SK-N-SH treated with all-trans-retinoic acid at 6 μM for 48 hours (cell line): ENCODE measurements around the gene SVOPL.

Experiments used
- ATAC-seq: fragments of 200-7000 bp; cut with Tn5 transposase; 3 replicates; pipeline ENCODE4 v1.9.1; 2020; ENCODE audit warnings: mild to moderate bottlenecking, moderate library complexity
- BACH2 ChIP-seq: fragments of 250-450 bp; sonication (Bioruptor Pico); IDR thresholded peaks from 2 replicates; pipeline ENCODE4 v1.9.0; 2021; ENCODE audit warnings: mild to moderate bottlenecking, borderline replicate concordance
- GLIS3 ChIP-seq: fragments of 250-450 bp; sonication (Bioruptor Pico); IDR thresholded peaks from 2 replicates; pipeline ENCODE4 v1.5.0; 2020; ENCODE audit warnings: mild to moderate bottlenecking, moderate library complexity
- ISL1 ChIP-seq: fragments of 250-450 bp; sonication (Bioruptor Pico); IDR thresholded peaks from 2 replicates; pipeline ENCODE4 v2.1.2; 2022; ENCODE audit warnings: mild to moderate bottlenecking, moderate library complexity
- OSR1 ChIP-seq: fragments of 250-450 bp; sonication (Bioruptor Pico); IDR thresholded peaks from 2 replicates; pipeline ENCODE4 v1.8.0; 2022; ENCODE audit warnings: moderate library complexity, mild to moderate bottlenecking, inconsistent platforms
- PPARA ChIP-seq: fragments of 250-450 bp; sonication (Bioruptor Pico); IDR thresholded peaks from 2 replicates; pipeline ENCODE4 v1.5.0; 2020; ENCODE audit warnings: mild to moderate bottlenecking, borderline replicate concordance
- RARB ChIP-seq: fragments of 250-450 bp; sonication (Bioruptor Pico); IDR thresholded peaks from 2 replicates; pipeline ENCODE4 v1.8.0; 2021; ENCODE audit warnings: mild to moderate bottlenecking, moderate library complexity
- SNAI2 ChIP-seq: fragments of 250-450 bp; sonication (Bioruptor Pico); IDR thresholded peaks from 2 replicates; pipeline ENCODE4 v1.5.0; 2020; ENCODE audit warnings: mild to moderate bottlenecking, moderate library complexity
- TCF4 ChIP-seq: fragments of 250-450 bp; sonication (Bioruptor Pico); IDR thresholded peaks from 2 replicates; pipeline ENCODE4 v1.8.0; 2021; ENCODE audit warnings: mild to moderate bottlenecking, moderate library complexity, borderline replicate concordance
- TOX ChIP-seq: fragments of 250-450 bp; sonication (Bioruptor Pico); IDR thresholded peaks from 2 replicates; pipeline ENCODE4 v1.8.0; 2021; ENCODE audit warnings: mild to moderate bottlenecking, moderate library complexity, borderline replicate concordance
- TSHZ2 ChIP-seq: fragments of 250-450 bp; sonication (Bioruptor Pico); IDR thresholded peaks from 2 replicates; pipeline ENCODE4 v1.5.0; 2020; ENCODE audit warnings: mild to moderate bottlenecking, moderate library complexity
- ZC3H10 ChIP-seq: fragments of 250-450 bp; sonication (Bioruptor Pico); IDR thresholded peaks from 2 replicates; pipeline ENCODE4 v1.5.1; 2021; ENCODE audit warnings: mild to moderate bottlenecking, moderate library complexity
- ZFP3 ChIP-seq: fragments of 250-450 bp; sonication (Bioruptor Pico); IDR thresholded peaks from 2 replicates; pipeline ENCODE4 v1.5.0; 2020; ENCODE audit warnings: mild to moderate bottlenecking, moderate library complexity
- ZFP30 ChIP-seq: fragments of 450-650 bp; formaldehyde crosslinking; IDR thresholded peaks from 2 replicates; pipeline ENCODE4 v1.5.0; 2022; ENCODE audit warnings: mild to moderate bottlenecking, moderate library complexity
- ZNF565 ChIP-seq: fragments of 450-650 bp; formaldehyde crosslinking; conservative IDR thresholded peaks from 2 replicates; pipeline ENCODE4 v1.5.0; 2020; ENCODE audit warnings: low read depth, mild to moderate bottlenecking, moderate library complexity
- ZNF70 ChIP-seq: fragments of 450-650 bp; formaldehyde crosslinking; IDR thresholded peaks from 2 replicates; pipeline ENCODE4 v1.5.0; 2020; ENCODE audit warnings: mild to moderate bottlenecking, moderate library complexity
- ZNF8 ChIP-seq: fragments of 450-650 bp; formaldehyde crosslinking; IDR thresholded peaks from 2 replicates; pipeline ENCODE4 v1.5.0; 2020; ENCODE audit warnings: mild to moderate bottlenecking, moderate library complexity
- TF ChIP-seq, protein P1 (sequence below): fragments of 250-450 bp; sonication (Bioruptor Pico); IDR thresholded peaks from 2 replicates; pipeline ENCODE4 v1.8.0; 2021; ENCODE audit warnings: low read depth, mild to moderate bottlenecking, moderate library complexity, borderline replicate concordance
- TF ChIP-seq, protein P2 (sequence below): fragments of 250-450 bp; sonication (Bioruptor Pico); IDR thresholded peaks from 2 replicates; pipeline ENCODE4 v1.5.1; 2021; ENCODE audit warnings: mild to moderate bottlenecking, moderate library complexity
- TF ChIP-seq, protein P3 (sequence below): fragments of 250-450 bp; sonication (Bioruptor Pico); IDR thresholded peaks from 2 replicates; pipeline ENCODE4 v1.8.0; 2020; ENCODE audit warnings: mild to moderate bottlenecking, moderate library complexity, borderline replicate concordance
- TF ChIP-seq, protein P4 (sequence below): fragments of 250-450 bp; sonication (Bioruptor Pico); IDR thresholded peaks from 2 replicates; pipeline ENCODE4 v1.5.1; 2020; ENCODE audit warnings: low read depth, mild to moderate bottlenecking, moderate library complexity

SVOPL gene

DNA sequence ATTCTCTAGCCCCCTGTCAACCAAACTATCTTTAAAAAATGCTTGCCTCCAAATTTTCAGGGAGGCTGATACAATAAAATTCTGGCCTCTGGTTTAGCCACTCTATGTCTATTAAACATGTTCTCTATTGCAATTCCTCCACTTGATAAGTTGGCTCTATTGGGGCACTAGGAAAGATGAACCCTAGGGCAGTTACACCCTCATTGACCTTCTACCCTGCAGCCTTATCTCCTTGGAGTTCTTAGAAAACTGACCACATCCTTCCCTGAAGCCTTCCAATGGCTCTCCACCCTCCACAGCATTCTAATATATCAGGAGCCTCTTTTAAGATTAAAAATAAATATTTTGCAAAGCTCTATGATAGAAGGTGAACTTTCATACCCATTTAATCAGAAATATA is 30.6 kb downstream of the SVOPL start:
- TF ChIP-seq, protein P1, sequence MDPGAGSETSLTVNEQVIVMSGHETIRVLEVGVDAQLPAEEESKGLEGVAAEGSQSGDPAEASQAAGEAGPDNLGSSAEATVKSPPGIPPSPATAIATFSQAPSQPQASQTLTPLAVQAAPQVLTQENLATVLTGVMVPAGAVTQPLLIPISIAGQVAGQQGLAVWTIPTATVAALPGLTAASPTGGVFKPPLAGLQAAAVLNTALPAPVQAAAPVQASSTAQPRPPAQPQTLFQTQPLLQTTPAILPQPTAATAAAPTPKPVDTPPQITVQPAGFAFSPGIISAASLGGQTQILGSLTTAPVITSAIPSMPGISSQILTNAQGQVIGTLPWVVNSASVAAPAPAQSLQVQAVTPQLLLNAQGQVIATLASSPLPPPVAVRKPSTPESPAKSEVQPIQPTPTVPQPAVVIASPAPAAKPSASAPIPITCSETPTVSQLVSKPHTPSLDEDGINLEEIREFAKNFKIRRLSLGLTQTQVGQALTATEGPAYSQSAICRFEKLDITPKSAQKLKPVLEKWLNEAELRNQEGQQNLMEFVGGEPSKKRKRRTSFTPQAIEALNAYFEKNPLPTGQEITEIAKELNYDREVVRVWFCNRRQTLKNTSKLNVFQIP, result no peak
- TF ChIP-seq ZC3H10 (CRISPR knock-in tag) (no peak), ZNF8 (CRISPR knock-in tag) (no peak)
- TF ChIP-seq, protein P2, sequence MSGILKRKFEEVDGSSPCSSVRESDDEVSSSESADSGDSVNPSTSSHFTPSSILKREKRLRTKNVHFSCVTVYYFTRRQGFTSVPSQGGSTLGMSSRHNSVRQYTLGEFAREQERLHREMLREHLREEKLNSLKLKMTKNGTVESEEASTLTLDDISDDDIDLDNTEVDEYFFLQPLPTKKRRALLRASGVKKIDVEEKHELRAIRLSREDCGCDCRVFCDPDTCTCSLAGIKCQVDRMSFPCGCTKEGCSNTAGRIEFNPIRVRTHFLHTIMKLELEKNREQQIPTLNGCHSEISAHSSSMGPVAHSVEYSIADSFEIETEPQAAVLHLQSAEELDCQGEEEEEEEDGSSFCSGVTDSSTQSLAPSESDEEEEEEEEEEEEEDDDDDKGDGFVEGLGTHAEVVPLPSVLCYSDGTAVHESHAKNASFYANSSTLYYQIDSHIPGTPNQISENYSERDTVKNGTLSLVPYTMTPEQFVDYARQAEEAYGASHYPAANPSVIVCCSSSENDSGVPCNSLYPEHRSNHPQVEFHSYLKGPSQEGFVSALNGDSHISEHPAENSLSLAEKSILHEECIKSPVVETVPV (CRISPR knock-in tag), result no peak
- TF ChIP-seq, all 23 proteins: peak for 0
- no peak for ATAC-seq

DNA sequence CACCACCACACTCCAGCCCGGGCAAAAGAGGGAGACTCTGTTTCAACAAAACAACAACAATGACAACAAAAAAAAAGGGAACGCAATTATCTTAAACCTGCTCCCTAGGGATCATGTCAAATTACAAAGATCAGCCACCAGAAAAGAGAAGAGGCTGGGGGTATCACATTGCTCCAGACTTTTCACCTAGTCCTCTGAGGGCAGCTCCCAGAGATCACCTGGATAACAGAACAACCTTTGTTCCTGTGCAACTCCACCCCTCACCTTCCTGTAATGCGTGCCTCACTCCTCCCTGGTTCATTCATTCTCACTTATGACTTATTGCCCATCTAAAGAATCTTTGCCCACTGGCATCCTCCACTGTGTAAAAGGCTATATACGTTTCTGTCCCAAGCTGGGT is 31.8 kb downstream of the SVOPL start:
- ATAC-seq, result no peak
- TF ChIP-seq TCF4 (CRISPR knock-in tag) (no peak), PPARA (CRISPR knock-in tag) (no peak), ZNF565 (CRISPR knock-in tag) (no peak), GLIS3 (CRISPR knock-in tag) (no peak), RARB (no peak), TSHZ2 (no peak), TOX (no peak), ISL1 (CRISPR knock-in tag) (no peak), OSR1 (CRISPR knock-in tag) (no peak), ZFP30 (CRISPR knock-in tag) (no peak), BACH2 (CRISPR knock-in tag) (no peak), ZNF70 (CRISPR knock-in tag) (no peak), ZFP3 (no peak), ZC3H10 (CRISPR knock-in tag) (no peak), ZNF8 (CRISPR knock-in tag) (no peak), SNAI2 (CRISPR knock-in tag) (no peak)
- TF ChIP-seq, protein P3, sequence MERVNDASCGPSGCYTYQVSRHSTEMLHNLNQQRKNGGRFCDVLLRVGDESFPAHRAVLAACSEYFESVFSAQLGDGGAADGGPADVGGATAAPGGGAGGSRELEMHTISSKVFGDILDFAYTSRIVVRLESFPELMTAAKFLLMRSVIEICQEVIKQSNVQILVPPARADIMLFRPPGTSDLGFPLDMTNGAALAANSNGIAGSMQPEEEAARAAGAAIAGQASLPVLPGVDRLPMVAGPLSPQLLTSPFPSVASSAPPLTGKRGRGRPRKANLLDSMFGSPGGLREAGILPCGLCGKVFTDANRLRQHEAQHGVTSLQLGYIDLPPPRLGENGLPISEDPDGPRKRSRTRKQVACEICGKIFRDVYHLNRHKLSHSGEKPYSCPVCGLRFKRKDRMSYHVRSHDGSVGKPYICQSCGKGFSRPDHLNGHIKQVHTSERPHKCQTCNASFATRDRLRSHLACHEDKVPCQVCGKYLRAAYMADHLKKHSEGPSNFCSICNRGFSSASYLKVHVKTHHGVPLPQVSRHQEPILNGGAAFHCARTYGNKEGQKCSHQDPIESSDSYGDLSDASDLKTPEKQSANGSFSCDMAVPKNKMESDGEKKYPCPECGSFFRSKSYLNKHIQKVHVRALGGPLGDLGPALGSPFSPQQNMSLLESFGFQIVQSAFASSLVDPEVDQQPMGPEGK (CRISPR knock-in tag), result no peak
- TF ChIP-seq, protein P2 (CRISPR knock-in tag), result no peak
- TF ChIP-seq, protein P1, result no peak
- TF ChIP-seq, protein P4, sequence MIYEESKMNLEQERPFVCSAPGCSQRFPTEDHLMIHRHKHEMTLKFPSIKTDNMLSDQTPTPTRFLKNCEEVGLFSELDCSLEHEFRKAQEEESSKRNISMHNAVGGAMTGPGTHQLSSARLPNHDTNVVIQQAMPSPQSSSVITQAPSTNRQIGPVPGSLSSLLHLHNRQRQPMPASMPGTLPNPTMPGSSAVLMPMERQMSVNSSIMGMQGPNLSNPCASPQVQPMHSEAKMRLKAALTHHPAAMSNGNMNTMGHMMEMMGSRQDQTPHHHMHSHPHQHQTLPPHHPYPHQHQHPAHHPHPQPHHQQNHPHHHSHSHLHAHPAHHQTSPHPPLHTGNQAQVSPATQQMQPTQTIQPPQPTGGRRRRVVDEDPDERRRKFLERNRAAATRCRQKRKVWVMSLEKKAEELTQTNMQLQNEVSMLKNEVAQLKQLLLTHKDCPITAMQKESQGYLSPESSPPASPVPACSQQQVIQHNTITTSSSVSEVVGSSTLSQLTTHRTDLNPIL (CRISPR knock-in tag), result no peak
- TF ChIP-seq, all 23 proteins: peak for 0
